Mononuclear cell (primary cell): Measurements from ENCODE around the gene IL24. TPM values are rescaled to one million over a fixed set of nuclear protein-coding genes. Genes with fewer than 3 reads are reported as not detected.
"Not testable (repeated sequence)": the region's sequence is repeated elsewhere in the genome, so short reads cannot be mapped to it uniquely, and the experiment has no call there.

Source experiments
- H3K27me3 ChIP-seq: 2 replicates; pipeline ENCODE4 v1.6.0; 2011; ENCODE audit warnings: low read length, control low read depth; ENCODE audit not compliant: insufficient read depth
- H3K4me1 ChIP-seq: 2 replicates; pipeline ENCODE4 v1.5.1; 2011; ENCODE audit warnings: mild to moderate bottlenecking, low read length, control low read depth; ENCODE audit not compliant: insufficient read depth
- H3K4me3 ChIP-seq: 2 replicates; pipeline ENCODE4 v1.5.1; 2011; ENCODE audit warnings: mild to moderate bottlenecking, low read length, moderate library complexity
- H3K9me3 ChIP-seq: 2 replicates; pipeline ENCODE4 v1.5.1; 2011; ENCODE audit warnings: low read depth, mild to moderate bottlenecking, control low read depth, low read length
- total RNA-seq: library from RNA; depleted of rRNA; stranded (reverse); fragments of >200 nt; gene quantifications from one replicate; pipeline ENCODE4 v1.2.3, GENCODE V29; 2012

Gene IL24, protein sequence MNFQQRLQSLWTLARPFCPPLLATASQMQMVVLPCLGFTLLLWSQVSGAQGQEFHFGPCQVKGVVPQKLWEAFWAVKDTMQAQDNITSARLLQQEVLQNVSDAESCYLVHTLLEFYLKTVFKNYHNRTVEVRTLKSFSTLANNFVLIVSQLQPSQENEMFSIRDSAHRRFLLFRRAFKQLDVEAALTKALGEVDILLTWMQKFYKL
- total RNA-seq: 0.10 TPM

DNA sequence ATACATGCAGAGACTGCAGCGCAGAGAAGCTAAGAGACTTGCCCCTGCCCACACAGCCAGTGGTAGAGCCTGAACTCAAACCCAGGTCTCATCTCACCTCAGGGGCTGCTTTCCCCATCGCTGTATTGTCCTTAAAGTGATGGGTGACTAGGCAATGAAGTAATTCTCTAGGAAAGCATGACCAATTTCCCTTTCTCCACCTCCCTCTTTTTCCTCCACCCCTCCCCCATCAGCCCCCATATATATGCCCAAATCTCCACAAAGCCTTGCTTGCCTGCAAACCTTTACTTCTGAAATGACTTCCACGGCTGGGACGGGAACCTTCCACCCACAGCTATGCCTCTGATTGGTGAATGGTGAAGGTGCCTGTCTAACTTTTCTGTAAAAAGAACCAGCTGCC, at the start of gene IL24:
TSS of gene IL24 (plus strand) at position 269 of the 400 bp plus-strand sequence. CDS start 390 bp downstream, outside the sequence.
- no peaks in the 10 kb centered on the region for H3K27me3 ChIP-seq
- H3K9me3 ChIP-seq: no peaks in the 10 kb centered on the region
- H3K4me1 ChIP-seq: peaks cover 3% of the 10 kb centered on the region
- no peak within 1 kb of the TSS for H3K4me3 ChIP-seq

- Histone ChIP-seq H3K4me1 (no peaks in the 10 kb centered on the region), H3K9me3 (no peaks in the 10 kb centered on the region), H3K4me3 (no peak overlapping the region), H3K27me3 (peaks cover 2% of the 10 kb centered on the region)
These were observed 49.3 kb upstream of the IL24 start for GRCh38 chr1:206847946-206848345.

- no peaks in the 10 kb centered on the region for H3K9me3 ChIP-seq
- H3K27me3 ChIP-seq: peaks cover 2% of the 10 kb centered on the region
- no peaks in the 10 kb centered on the region for H3K4me1 ChIP-seq
- H3K4me3 ChIP-seq: no peak overlapping the region
These were observed 46.8 kb upstream of the IL24 start for GRCh38 chr1:206850401-206850800.

DNA sequence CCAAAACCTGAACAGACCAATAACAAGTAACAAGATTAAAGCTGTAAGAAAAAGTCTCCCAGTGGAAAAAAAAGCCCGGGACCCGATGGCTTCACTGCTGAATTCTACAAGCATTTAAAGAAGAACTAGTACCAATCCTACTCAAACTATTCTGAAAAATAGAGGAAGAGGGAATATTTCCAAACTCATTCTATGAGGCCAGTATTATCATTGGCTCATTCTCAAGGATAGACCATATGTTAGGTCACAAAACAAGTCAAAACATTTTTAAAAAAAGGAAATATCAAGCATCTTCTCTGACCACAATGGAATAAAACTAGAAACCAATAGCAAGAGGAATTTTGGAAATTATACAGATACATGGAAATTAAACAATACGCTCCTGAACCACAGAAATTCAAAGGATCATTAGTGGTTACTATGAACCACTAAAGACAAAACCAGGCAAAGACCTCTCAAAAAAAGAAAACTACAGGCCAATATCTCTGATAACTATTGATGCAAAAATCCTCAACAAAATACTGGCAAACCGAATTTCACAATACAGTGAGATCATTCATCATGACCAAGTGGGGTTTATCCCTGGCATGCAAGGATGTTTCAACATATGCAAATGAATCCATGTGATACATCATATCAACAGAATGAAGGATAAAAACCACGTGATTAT, 45.8 kb upstream of the IL24 start:
- Histone ChIP-seq H3K4me1 (no peaks in the 10 kb centered on the region), H3K4me3 (no peak overlapping the region), H3K9me3 (no peaks in the 10 kb centered on the region), H3K27me3 (peaks cover 2% of the 10 kb centered on the region)

DNA sequence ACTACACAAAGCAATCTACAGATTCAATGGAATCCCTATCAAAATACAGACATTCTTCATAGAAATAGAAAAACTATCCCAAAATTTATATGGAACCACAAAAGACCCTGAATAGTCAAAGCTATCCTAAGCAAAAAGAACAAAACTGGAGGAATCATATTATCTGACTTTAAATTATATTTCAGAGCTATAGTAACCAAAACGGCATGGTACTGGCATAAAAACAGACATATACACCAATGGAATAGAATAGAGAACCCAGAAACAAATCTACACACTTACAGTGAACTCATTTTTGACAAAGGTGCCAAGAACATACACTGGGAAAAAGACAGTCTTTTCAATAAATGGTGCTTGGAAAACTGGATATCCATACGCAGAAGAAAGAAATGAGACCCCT, 44.6 kb upstream of the IL24 start:
- H3K27me3 ChIP-seq, H3K4me1 ChIP-seq, H3K9me3 ChIP-seq, H3K4me3 ChIP-seq: not testable (repeated sequence)

GRCh38 chr1:206853696-206854095, 43.5 kb upstream of the IL24 start:
- not testable (repeated sequence) for H3K27me3 ChIP-seq, H3K4me1 ChIP-seq, H3K4me3 ChIP-seq, H3K9me3 ChIP-seq

DNA sequence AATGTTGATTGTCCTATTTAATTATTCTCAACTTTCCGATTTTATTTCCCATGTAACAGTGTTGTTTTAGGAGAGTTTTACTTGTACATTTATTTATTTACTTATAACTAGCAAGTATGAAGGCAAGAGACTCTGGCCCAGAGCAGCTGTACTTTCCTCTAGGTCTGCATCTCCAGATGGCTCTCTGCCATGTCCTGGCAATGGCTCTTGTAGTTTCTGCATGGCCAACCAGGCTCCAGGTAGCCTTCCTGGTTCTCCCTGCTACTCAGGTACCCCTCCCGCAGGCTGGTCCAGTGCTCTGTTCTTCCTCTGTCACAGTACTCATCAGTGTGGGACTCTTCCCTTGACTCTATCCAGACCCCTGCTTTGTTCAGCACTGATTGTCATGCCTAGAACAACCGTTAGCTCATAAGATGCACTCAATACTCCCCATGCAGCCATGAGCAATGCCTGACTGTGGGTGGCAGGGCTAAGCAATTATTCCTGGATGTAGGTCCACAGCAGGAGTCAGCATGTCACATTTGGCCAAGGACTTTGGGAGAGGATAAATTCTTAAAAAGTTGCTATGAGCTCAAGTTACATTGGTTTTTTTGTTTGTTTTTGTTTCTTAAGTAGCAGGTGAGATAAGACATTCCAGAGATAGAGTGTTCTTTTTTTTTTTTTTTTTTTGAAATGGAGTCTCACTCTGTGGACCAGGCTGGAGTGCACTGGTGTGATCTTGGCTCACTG, 42.7 kb upstream of the IL24 start:
- H3K27me3 ChIP-seq: peaks cover 2% of the 10 kb centered on the region
- peaks cover 12% of the 10 kb centered on the region for H3K4me1 ChIP-seq
- H3K4me3 ChIP-seq: no peak overlapping the region
- H3K9me3 ChIP-seq: no peaks in the 10 kb centered on the region

GRCh38 chr1:206855859-206856258, 41.4 kb upstream of the IL24 start:
- Histone ChIP-seq H3K9me3 (no peaks in the 10 kb centered on the region), H3K4me3 (no peak overlapping the region), H3K4me1 (peaks cover 12% of the 10 kb centered on the region), H3K27me3 (peaks cover 2% of the 10 kb centered on the region)

DNA sequence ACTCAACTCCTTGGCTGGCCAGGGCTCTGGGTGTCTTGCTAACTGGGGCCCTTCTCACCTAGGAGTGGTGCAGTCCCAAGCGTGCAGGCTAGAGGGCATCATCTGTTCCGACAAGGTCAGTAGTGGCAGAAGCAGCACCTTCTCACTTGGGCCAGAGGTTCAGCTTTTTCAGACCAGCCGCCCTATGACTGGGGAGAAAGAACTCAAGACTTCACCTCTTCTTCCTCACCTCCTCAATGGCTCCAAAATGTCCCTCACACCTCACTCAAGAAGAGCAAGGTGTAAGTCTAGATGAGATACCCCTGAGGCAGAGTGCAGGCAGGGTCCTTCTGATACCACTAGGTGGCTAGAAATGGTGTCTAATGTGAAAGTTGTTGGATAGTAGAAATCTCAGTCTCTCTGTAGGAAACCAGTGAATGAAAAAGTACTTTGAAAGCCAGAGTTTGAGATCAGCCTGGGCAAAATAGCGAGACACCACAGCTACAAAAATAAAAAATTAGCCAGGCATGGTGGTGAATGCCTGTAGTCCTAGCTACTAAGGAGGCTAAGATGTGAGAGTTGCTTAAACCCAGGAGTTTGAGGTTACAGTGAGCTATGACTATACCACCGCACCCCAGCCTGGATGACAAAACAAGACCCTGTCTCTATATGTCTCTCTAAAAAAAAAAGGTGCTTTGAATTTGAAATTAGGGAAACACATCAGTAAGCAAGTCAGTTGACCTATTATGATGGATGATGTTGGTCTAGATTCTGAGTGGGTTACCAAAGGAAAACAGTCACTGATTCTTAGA, 40.4 kb upstream of the IL24 start:
- Histone ChIP-seq H3K27me3 (no peaks in the 10 kb centered on the region), H3K4me3 (no peak overlapping the region), H3K4me1 (peaks cover 12% of the 10 kb centered on the region), H3K9me3 (no peaks in the 10 kb centered on the region)

- Histone ChIP-seq H3K4me1 (peaks cover 12% of the 10 kb centered on the region), H3K9me3 (no peaks in the 10 kb centered on the region), H3K4me3 (peak overlapping the region; percentile 8)
These were observed 38.1 kb upstream of the IL24 start for GRCh38 chr1:206859082-206859521.

DNA sequence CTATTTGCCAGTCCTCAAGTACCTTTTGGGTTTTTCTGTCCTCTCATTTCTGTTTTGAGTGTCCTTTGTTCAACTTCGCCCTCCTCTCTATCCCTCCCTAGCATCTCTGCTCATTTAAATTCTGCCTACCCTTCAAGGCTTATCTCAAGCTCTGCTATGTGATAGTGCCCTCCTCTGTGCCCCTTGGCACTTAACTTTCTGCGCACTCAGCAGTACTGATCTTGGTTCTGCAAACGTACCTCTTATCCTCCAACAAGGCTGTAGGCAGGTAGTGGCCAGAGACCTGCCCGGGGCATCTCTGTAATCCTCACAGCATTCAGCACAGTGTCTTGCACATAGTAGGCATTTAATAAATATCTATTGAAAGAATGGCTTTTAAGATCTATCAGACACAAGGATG, 37.1 kb upstream of the IL24 start:
- Histone ChIP-seq H3K4me3 (no peak overlapping the region), H3K9me3 (no peaks in the 10 kb centered on the region), H3K27me3 (peaks cover 3% of the 10 kb centered on the region), H3K4me1 (peaks cover 12% of the 10 kb centered on the region)

More at GRCh38 chr1:206859082-206859521, 38.1 kb upstream of the IL24 start:
- peaks cover 3% of the 10 kb centered on the region for H3K27me3 ChIP-seq

DNA sequence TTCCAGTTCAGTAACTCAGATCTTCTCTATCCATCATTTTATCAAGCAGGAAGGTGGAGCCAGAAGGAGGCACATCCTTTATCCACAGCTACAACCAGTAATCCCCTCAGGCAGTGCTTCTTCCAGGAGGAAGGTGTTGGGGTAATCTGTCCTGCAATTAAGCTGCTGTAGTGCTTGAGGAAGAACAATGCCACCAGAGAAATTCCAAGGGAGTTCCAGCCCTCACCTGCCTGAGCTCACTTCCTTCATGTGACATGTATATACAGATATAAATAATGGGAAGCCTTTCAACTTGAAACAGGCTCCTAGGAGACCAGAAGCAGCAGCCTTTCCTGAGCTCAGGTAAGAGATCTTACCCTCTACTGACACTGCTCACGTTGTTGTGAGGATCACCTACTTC, 34.0 kb upstream of the IL24 start:
- no peaks in the 10 kb centered on the region for H3K9me3 ChIP-seq
- H3K4me1 ChIP-seq: peaks cover 12% of the 10 kb centered on the region
- peaks cover 3% of the 10 kb centered on the region for H3K27me3 ChIP-seq
- no peak overlapping the region for H3K4me3 ChIP-seq

DNA sequence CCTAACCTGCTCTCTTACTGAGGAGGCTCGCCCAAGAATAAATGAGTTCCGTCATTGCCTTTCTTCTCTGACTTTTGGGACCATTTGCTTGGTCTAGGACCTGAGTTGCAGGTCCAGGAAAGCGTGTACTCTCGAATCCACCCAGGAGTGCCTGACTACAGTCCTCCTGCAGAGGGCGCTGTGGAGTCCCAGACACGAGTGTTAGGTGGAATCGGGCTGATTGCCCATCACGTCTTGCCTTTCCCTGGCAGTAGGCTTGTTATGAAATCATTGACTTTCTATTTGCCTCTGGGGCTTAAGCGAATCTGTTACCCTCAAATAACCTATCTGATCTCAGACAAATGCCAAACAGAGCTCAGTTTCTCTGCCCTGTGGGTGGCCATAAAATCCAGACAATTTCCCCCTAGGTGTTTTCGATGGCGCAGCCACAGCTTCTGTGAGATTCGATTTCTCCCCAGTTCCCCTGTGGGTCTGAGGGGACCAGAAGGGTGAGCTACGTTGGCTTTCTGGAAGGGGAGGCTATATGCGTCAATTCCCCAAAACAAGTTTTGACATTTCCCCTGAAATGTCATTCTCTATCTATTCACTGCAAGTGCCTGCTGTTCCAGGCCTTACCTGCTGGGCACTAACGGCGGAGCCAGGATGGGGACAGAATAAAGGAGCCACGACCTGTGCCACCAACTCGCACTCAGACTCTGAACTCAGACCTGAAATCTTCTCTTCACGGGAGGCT, 32.1 kb upstream of the IL24 start, which contains the start of gene IL20:
TSS of gene IL20 (plus strand) at position 685 of the 733 bp plus-strand sequence. CDS start 230 bp downstream, outside the sequence.
- Histone ChIP-seq H3K9me3 (no peaks in the 10 kb centered on the region), H3K27me3 (peaks cover 3% of the 10 kb centered on the region), H3K4me1 (no peaks in the 10 kb centered on the region), H3K4me3 (no peak within 1 kb of the TSS)

DNA sequence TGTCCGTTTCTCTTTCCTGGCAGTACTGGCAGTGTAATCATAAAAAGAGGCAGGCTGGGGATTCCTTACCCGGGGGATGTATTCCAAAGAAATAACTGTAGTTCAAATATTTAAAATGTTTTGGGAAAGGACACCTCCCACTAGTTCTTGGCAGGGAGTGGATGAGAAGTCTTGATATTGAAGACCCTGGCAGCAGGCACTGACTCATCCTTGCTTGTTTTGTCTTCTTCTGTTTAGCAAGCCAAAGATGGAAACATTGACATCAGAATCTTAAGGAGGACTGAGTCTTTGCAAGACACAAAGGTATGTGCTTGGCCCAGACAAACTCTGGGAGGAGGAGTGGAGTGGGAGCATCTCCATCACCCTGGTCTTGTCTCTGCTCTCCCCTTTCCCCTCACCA, 31.2 kb upstream of the IL24 start:
- Histone ChIP-seq H3K27me3 (peaks cover 3% of the 10 kb centered on the region), H3K9me3 (no peaks in the 10 kb centered on the region), H3K4me1 (no peaks in the 10 kb centered on the region), H3K4me3 (no peak overlapping the region)
